HuH-7 (cell line): Measurements from ENCODE around the gene SCN8A.
"Not testable (repeated sequence)": the region's sequence is repeated elsewhere in the genome, so short reads cannot be mapped to it uniquely, and the experiment has no call there.

Experiments
- DNase-seq: peaks from one replicate; pipeline ENCODE4 v3.0.0; 2011; ENCODE audit warnings: low spot score

SCN8A gene

DNA sequence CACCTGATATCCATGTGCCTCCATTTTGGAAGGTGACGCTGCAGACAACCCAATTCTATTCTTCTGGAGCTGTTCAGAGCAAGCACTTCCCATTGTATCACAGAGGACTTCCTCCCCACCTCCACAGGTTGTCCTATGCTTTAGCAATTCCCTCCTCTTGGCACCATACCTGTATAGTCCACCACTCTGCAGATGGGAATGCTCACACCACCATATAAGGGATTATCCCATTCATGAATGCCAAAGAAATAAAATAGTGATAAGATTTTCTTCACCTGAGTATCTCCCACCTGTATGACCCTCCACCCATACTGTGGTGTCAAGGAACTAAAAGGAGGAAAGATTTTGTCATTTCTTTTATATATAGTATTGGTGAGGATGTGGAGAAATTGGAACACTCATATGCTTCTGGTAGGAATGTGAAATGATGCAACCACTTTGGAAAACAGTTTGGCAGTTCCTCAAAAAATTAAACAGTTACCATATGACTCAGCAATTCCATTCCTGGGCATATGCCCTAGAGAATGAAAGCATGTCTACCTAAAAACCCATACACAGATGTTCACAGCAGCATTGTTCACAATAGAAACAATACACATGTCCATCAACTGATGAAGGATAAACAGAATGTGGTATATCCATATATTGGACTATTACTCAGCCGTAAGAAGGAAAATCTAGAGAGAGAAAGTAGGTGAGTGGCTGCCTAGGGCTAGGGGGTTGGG is 182.3 kb downstream of the SCN8A start:
- no peak for DNase-seq

DNA sequence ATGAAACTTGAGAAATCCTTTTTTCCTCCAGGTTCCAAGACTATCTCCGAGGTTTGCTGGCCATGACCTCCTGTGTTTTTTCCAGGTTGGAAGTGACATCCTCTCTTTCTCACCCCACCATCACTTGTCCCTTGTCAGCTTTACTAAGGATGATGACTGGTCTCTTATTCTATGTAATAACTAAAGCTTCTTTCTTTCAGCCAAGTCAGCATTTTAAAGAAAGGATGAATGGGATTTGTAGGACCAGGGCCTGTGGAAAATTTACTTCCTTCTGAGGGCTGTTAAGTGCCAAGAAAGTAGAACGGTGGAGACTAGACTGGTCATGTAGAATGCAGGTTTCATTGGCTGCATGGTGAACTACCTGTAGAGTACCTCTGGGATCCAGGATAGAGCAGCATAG is 183.9 kb downstream of the SCN8A start:
- no peak for DNase-seq

DNA sequence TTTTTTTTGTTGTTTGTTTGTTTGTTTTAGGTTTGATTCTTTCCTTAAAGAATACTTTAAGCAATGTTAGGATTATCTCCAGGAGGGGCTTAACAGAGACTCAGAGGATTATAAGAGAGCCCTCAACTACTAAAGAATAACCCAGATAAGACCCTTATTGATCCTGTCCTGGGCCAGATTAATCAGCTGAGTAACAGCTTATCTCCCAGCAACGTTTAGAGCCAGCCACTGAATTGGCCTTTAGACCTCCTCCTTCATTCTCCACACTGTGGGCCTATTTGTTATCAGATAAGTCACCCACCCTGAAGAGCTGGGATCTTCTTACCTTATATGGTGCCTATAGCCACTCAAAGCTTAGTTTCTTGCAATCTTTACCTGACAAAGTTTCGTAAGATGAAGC is 186.4 kb downstream of the SCN8A start:
- peak; percentile 21 for DNase-seq

DNA sequence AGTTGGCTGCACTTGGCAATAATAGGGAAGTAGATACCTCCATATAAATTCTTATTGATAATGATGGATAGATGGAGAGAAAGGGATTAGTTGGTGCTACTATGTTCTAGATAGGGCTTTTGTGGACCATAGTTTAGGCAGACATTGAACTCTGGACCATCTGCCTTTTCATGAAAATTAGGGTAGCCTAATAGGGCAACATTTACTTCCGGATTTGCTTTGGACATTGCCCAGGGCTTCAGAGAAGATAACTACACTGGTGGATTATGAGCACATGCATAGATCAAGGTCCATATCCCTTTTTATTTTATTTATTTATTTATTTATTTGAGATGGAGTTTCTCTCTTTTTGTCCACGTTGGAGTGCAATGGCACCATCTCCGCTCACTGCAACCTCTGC is 186.9 kb downstream of the SCN8A start:
- DNase-seq, result no peak

DNA sequence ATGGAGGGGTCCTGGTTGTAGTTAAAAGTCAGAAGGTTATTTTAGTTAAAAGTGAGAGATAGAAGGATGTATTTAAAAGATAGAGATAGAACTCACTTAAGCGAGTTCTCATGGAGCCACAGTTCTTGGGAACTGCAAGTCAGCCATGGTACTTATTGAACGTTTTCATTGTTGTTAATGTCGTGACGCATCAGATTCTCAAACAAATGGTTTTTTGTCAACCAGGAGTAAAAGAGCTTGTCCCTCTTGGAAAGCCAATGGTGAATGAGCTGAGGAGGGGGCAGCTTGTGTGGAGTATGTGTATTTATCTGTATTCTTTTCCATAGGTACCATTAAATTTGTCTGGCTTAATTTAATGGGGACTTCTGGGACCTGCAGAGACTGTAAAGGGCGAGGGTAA is 188.8 kb downstream of the SCN8A start:
- no peak for DNase-seq

DNA sequence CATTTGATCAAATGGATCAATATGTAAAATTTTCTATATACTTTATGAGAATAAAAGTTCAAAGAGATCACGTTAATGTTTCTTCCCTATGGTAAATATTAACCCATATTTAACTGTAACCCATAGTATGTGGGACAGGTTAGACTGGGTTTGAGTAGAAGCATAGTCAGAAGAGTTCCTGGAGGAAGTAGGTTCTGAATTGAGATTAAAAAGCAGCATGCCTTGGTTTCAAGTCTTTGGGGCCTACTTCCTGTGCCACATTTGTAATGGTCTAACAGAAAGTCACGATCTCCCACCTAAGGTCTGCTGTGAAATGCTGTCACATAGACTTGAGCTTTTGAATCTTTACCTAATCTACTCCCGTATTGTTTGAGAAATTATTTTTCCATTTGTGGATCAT is 193.7 kb downstream of the SCN8A start:
- no peak for DNase-seq

DNA sequence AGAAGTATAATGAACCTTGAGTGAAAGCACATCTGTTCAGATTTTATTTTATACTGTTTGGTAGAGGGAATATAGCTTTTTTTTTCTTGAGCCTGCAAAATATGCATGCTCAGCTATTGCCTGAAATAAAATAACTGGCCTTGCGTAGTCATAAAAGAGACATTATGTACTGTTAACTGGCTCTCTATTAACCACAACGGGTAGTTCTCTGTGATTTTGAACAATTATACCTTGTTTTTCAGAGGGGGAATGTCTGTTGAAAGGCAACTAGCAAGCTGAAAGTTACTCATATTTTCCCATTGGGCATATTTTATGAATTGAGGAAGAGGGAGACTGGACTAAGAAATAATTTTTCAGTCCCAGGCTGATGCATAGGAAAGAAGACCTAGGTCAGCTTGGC is 194.9 kb downstream of the SCN8A start:
- DNase-seq, result no peak

DNA sequence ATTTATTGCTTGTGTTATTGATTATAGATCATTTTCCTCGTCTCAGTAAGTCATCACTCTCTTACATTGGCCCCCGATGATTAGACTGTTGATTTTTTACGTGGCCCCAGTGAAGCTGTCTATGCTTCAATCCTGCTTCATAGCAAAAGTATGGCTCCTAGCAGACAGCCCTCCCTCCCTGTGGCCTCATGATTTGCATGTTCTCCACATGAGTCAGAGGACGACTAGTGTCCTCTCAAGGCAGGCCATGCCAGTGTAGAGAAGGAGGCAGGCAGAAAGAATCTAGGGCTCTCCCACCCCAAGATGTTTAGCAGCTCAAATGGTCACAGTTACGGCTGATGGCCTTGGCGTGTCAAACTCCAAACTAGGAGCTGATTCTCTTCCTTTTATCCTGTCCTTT is 197.8 kb downstream of the SCN8A start:
- no peak for DNase-seq

DNA sequence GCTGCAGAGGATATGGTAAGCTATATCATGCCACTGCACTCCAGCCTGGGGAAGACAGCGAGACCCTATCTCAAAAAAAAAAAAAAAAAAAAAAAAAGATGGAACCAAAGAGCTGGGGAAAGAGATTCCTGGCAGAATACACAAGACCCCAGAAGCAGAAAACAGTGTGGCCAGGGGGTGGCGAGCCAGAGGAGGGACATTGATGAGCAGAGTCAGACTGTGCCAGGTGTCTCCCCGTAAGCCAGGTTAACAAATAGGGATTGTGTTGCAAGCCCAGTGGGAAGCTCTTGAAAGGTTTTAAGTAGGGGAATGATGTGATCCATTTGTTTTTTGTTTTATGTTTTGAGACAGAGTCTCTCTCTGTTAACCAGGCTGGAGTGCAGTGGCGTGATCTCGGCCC is 201.4 kb downstream of the SCN8A start:
- DNase-seq, result no peak

DNA sequence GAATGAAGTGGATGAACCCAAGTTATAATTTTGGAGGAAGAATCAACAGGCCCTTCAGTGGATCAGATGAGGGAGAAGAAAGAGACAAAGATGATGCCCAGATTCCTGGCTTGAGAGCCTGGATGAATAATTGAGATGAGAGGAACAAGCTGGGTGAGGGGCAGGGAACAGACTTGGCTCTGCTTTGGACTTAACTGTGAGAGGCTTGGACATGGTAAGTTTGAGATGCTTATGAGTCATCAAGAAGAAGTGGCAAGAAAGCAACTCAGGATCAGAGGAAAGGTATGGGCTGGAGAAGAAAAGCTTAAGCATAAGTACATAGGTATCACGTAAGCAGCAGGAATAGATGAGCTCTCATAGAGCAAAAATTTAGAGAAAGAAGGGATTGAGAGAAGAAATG is 202.2 kb downstream of the SCN8A start:
- DNase-seq, result no peak

DNA sequence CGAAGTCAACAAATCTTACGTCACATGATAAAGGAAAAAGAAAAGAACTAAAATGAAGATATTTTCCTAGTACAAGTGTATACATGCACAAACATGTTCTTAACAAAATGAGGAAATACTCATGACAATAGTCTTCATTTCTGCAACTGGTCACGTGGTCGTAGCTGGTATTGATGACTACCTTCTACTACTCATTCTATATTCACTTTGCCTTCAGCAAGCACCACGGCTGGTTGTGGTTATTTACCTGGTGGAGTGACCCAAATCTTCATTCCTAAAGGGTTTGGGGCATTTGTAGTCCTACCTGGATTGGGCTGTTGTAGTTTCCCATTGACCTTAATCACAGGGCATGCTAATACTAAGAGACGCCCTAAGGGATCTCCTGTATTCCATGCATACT is 206.3 kb downstream of the SCN8A start:
- no peak for DNase-seq

DNA sequence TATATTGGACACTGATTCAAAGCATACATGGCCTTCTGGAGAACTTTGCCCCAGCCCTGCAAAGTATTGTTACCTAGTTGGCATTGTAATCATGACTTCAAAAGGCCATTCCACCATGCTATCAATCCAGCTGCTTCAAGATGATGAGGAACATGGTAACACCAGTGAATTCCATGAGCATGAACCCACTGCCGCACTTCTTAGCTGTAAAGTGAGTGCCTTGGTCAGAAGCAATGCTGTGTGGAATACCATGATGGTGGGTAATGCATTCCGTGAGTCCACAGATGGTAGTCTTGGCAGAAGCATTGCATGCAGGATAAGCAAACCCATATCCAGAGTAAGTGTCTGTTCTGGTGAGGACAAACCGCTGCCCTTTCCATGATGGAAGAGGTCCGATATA is 207.0 kb downstream of the SCN8A start:
- not testable (repeated sequence) for DNase-seq

DNA sequence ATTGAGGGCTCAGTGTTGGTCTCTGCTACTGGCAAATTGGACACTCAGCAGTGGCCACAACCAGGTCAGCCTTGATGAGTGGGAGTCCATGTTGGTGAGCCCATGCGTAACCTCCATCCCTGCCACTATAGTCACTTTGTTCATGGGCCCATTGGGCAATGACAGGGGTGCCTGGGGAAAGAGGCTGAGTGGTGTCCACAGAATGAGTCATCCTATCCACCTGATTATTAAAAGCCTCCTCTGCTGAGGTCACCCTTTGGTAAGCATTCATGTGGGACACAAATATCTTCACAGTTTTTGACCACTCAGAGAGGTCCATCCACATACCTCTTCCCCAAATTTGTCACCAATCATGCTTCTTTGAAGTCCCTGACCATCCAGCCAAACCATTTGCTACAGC is 207.5 kb downstream of the SCN8A start:
- no peak for DNase-seq

DNA sequence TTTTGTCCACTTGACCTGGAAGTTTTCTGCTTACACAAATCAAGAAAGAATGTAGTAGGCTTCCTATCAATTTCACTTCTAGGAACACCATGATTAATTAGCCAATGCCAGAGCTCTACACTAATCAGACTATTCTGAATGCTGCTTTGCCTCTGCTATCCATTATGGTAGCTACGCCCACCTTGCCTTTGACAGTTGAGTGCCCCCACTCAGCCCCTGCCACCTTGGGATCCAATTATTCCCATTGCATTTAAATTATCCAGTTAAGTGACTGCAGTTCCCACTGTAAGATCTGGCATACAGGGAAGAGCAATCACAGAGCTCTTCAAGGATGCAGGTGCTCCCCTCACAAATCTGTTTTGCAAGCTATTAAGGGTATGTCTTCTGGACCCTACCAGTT is 210.0 kb downstream of the SCN8A start:
- no peak for DNase-seq

DNA sequence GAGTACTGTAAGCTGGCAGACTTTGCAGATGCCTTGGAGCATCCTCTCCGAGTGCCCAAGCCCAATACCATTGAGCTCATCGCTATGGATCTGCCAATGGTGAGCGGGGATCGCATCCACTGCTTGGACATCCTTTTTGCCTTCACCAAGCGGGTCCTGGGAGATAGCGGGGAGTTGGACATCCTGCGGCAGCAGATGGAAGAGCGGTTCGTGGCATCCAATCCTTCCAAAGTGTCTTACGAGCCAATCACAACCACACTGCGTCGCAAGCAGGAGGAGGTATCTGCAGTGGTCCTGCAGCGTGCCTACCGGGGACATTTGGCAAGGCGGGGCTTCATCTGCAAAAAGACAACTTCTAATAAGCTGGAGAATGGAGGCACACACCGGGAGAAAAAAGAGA is 215.9 kb downstream of the SCN8A start:
- no peak for DNase-seq

DNA sequence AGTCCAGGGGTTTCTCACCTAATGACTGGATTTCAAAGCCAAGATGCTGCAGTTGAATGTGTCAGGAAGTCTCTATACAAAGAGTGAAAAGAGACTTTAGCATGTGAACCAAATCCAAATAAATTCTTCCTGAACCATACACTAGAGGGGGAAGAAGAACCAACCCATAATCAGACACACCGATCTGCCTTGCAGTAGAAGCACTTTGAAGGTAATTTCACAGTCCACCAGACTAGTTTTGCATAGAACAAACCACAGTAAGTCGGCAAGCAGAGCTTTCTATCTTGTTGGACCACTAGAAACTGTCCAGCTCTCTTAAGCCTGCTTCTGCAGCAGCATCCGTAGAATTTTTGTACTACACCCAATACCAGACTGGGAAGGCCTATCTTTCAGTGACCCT is 218.2 kb downstream of the SCN8A start:
- DNase-seq, result no peak

DNA sequence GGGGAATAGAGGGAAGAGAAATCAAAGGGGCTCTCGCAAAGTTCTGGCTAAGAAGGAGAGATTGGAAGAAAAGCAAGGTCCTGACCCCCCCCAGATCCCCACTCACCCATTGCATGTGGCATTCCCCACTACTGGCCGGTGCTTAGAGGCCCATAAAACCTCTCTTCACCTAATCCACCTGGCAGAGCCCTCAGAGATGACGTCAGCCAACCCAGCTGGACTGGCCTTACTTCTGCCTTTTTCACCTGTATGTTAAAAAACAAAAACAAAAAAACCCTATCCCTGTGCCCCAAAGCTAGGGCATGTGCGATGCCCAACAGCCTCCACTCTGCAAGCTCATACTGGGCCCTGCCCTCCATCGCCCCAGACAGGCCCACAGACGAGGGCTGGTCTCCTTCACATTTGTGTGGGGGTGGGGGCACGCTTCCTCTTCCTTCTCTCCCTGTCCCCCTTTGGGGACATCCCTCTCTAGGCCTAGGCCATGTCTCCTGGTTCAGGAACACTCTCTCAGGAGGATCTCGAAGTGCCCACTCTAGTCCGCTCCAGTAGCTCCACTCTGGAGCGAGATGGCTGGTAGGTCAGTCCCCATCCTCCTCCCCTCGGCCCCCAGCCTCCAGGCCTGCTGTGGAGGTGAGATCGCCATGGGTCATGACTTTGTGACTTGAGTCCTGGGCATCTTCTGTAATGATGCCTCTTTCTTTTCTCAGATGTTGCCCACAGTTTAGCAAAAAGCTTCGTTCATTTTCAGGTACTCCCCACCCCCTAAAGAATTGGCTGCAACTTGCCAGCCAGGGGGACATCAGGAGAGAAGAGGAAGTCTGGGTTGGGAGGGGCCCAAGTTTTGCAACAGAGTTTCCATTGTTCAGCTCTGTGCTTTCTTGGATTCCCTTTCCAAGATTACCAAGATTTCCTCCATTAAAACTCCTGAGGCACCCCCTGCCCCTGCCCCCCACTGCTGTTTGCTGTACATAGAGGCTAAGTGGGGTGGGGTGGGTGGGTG is 220.5 kb downstream of the SCN8A start:
- DNase-seq, result no peak

DNA sequence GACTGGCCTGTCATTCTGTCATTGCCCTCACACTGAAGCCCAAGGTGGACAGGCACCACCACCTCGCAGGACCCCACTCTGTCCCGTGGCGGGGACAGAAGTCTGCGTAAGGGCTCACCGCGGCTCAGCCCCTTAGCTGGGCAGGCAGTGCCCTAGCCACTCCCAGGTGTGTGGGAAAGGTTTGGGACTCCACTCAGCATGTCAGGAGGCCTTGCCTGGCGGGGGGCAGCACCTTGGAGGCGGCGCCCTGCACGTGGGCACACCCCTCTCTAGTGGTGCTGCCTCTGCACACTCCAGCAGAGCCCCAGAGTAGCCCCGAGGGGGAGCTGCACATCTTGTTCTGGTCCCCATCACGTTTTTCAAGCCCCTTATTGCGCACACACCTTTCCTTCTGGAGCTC is 221.8 kb downstream of the SCN8A start:
- DNase-seq, result no peak

DNA sequence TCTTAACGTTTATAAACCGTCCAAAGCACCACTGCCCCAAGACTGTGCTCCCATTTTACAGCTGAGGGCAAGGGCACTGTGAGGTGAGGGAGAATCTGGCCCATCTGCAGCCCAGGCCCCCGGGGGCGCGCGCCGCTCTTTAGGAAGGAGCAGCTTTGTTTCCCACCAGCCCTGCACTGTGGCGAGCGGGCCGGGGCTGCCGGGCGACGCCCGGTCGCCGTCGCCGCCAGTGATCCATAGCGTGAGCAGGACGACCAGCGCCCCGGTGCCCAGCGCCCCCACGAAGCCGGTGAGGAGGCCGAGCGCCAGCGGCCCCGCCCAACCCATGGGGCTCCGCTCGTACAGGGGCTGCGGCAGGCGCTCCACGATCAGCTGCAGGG is 222.9 kb downstream of the SCN8A start:
- no peak for DNase-seq

DNA sequence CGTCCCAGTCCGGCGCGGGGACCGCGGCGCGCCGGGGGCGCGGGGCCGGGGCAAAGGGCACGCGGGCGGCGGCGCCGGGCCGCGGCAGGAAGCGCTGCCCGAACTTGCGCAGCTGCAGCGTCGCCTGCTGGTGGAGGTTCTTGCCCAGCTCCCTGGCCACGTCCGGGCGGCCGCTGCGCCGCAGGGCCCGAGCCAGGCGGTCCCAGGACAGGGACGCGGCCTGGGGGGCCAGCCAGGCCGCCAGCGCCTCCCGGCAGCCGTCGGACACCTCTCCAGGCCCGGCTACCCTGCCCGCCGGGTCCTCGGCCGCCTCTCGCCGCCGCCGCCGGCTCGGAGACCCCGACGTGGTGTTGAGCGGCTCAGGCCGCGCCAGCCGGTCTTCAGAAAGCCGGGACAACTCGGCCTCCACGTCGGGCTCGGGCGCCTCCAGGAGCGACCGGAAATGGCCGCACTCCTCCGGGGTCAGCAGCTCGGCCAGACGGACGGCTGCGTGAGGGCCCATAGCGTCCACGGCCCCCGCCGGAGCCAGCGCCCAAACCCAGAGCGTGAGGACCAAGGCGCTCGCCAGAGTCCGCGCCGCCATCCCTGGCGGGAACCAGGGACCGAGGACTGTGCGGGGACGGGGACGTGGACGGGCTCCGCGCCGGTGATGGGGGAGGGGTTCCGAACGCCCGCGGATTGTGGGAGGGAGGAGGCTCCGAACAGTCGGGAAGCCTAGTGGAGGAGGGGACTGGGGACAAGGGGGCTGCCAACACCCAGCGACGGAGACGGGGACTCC is 223.5 kb downstream of the SCN8A start:
- DNase-seq, result peak; percentile 94

DNA sequence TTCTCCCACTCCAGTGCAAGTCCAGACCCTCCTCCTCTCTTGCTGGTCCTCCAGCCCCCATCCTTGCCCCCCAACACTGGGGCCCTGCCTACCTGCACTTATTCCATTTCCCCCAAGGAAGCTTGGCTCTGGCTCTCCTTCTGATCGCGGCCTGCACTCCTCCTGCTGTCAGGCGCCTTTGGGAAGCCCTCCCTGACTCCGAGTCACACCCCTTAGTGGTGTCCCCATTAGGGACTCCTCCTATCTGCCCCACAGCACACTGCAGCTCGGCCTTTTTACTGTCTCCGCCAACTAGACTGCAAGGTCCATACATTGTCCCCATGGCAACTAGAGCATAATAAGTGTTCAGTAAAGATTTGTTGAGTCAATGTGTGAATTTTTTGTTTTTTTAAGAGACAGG is 224.5 kb downstream of the SCN8A start:
- DNase-seq, result no peak
